ENCODE results near the gene MET. TPM values are rescaled to one million over a fixed set of nuclear protein-coding genes. Genes with fewer than 3 reads are reported as not detected.
A peak's percentile ranks its signal among the peaks of the same experiment; 100 is the strongest.

The MET gene
- total RNA-seq, 1 experiment from 2014 or later, result 200 TPM

- no peaks in the 10 kb centered on the region for H4K20me1 ChIP-seq (ENCODE audit: insufficient read depth)
- BruUV-seq (replicated peaks), result no TSS peak
- no peak for TF ChIP-seq SP1 (IDR thresholded peaks at IDR 0.05; ENCODE audit: low read depth)
- TF ChIP-seq ZNF274 (IDR thresholded peaks at IDR 0.05; ENCODE audit: low read depth, low read length), result no peak
- TF ChIP-seq ATF3 (IDR thresholded peaks at IDR 0.05), result no peak
- TF ChIP-seq ELF1 (IDR thresholded peaks at IDR 0.05; ENCODE audit: borderline replicate concordance, low read depth), result no peak
- TF ChIP-seq ZFX (IDR thresholded peaks at IDR 0.05), result no peak
- no peak for TF ChIP-seq RAD21 (IDR thresholded peaks at IDR 0.05; ENCODE audit: low read depth)
- no peak for TF ChIP-seq EZH2 (IDR thresholded peaks at IDR 0.05)
- no peak for TF ChIP-seq TCF7L2 (IDR thresholded peaks at IDR 0.05; ENCODE audit: borderline replicate concordance, extremely low read depth, insufficient read depth, insufficient read length)
- TF ChIP-seq CTCF (IDR thresholded peaks at IDR 0.05 in 2 of 3, conservative IDR thresholded peaks at IDR 0.05 in 1 of 3; ENCODE audit: borderline replicate concordance in 1 of 3, insufficient read depth in 1 of 3, low read depth in 2 of 3, low read length in 2 of 3), result no peak
- no peak for TF ChIP-seq POLR2AphosphoS5 (IDR thresholded peaks at IDR 0.05; ENCODE audit: low read depth, low read length)
- no peak for TF ChIP-seq MAX (IDR thresholded peaks at IDR 0.05)
Observed at GRCh38 chr7:116781584-116781983, 109.6 kb downstream of the MET start.

More at GRCh38 chr7:116781584-116781983, 109.6 kb downstream of the MET start:
- Histone ChIP-seq H3K9ac (ENCODE audit: low read length) (no peak overlapping the region), H3K9me3 (ENCODE audit: control insufficient read depth in 1 of 2, insufficient read depth in 1 of 2, low read depth in 1 of 2, low read length in 2 of 2) (no peaks in the 10 kb centered on the region), H3K9me2 (ENCODE audit: insufficient read depth) (no peaks in the 10 kb centered on the region), H3K27ac (ENCODE audit: low read depth, low read length) (peak overlapping the region; percentile 97), H3K4me3 (replicated peaks in 1 of 2; ENCODE audit: low read depth in 1 of 2, low read length in 2 of 2) (no peak overlapping the region), H3K27me3 (ENCODE audit: insufficient read depth, low read length) (no peaks in the 10 kb centered on the region), H3K36me3 (ENCODE audit: control insufficient read depth in 1 of 2, insufficient read depth in 2 of 2, low read length in 2 of 2) (peaks cover 36 to 93% of the 10 kb centered on the region in 2 experiments), H2AFZ (ENCODE audit: low read depth, low read length, poor library complexity, severe bottlenecking) (no peak overlapping the region), H3K79me2 (ENCODE audit: insufficient read depth, low read length) (peaks cover 65% of the 10 kb centered on the region), H3K4me1 (ENCODE audit: control insufficient read depth in 1 of 2, insufficient read depth in 2 of 2, low read length in 2 of 2) (peaks cover 57 to 77% of the 10 kb centered on the region in 2 experiments), H3K4me2 (ENCODE audit: low read length) (no peak overlapping the region)
- DNase-seq (ENCODE audit: low read depth, low spot score), result no peak
- ChIA-PET CTCF (no interaction called here), RAD21 (ENCODE audit: low non-redundant PET in 1 of 2, low total read pairs in 2 of 2, uncharacterized antibody in 2 of 2, unreplicated experiment in 2 of 2) (no interaction called here), POLR2A (no interaction called here)
- no peak for ATAC-seq
- intact Hi-C loops (cut with micrococcal nuclease), result no loop called here

Data from HCT116 (cell line).